ENCODE results near the gene FEM1C. TPM values are rescaled to one million over a fixed set of nuclear protein-coding genes. Genes with fewer than 3 reads are reported as not detected.
A peak's percentile ranks its signal among the peaks of the same experiment; 100 is the strongest.

FEM1C gene
- total RNA-seq, 1 experiment from 2014 or later = 16.8 TPM

GRCh38 chr5:115542651-115543364 is 1.8 kb downstream of the FEM1C start:
- peak overlapping the region; percentile 94 for H3K9ac ChIP-seq (ENCODE audit: low read length)
- H3K36me3 ChIP-seq (ENCODE audit: insufficient read depth, low read length) = peaks cover 54% of the 10 kb centered on the region
- H3K4me1 ChIP-seq (ENCODE audit: low read length) = peaks cover 55% of the 10 kb centered on the region
- H3K79me2 ChIP-seq (ENCODE audit: low read length) = peaks cover 66% of the 10 kb centered on the region
- H3K9me3 ChIP-seq (ENCODE audit: low read length) = peaks cover 7% of the 10 kb centered on the region
- DNase-seq = no peak
- H2AFZ ChIP-seq (ENCODE audit: low read length) = no peak overlapping the region
- H4K20me1 ChIP-seq (ENCODE audit: insufficient read depth, low read depth, low read length) = peaks cover 22% of the 10 kb centered on the region
- no peaks in the 10 kb centered on the region for H3K27me3 ChIP-seq (ENCODE audit: low read length)
- no peak overlapping the region for H3K27ac ChIP-seq (ENCODE audit: low read length)
- H3K4me2 ChIP-seq (ENCODE audit: low read depth, low read length, poor library complexity, severe bottlenecking) = peak overlapping the region; percentile 80
- peak overlapping the region; percentile 92 for H3K4me3 ChIP-seq (ENCODE audit: low read length)
- no peaks in the 10 kb centered on the region for H3K9me2 ChIP-seq (replicated peaks; ENCODE audit: insufficient read depth, low read length)

GRCh38 chr5:115542086-115542485 is 2.5 kb downstream of the FEM1C start:
- H4K20me1 ChIP-seq (ENCODE audit: insufficient read depth, low read depth, low read length) = peaks cover 22% of the 10 kb centered on the region
- H3K4me1 ChIP-seq (ENCODE audit: low read length) = peaks cover 57% of the 10 kb centered on the region
- no peaks in the 10 kb centered on the region for H3K9me2 ChIP-seq (replicated peaks; ENCODE audit: insufficient read depth, low read length)
- H3K27me3 ChIP-seq (ENCODE audit: low read length) = no peaks in the 10 kb centered on the region
- DNase-seq = no peak
- H3K4me3 ChIP-seq (ENCODE audit: low read length) = peak overlapping the region; percentile 92
- peaks cover 7% of the 10 kb centered on the region for H3K9me3 ChIP-seq (ENCODE audit: low read length)
- H3K9ac ChIP-seq (ENCODE audit: low read length) = peak overlapping the region; percentile 94
- no peak overlapping the region for H3K27ac ChIP-seq (ENCODE audit: low read length)
- H3K36me3 ChIP-seq (ENCODE audit: insufficient read depth, low read length) = peaks cover 59% of the 10 kb centered on the region
- no peak overlapping the region for H2AFZ ChIP-seq (ENCODE audit: low read length)
- peak overlapping the region; percentile 80 for H3K4me2 ChIP-seq (ENCODE audit: low read depth, low read length, poor library complexity, severe bottlenecking)
- peaks cover 73% of the 10 kb centered on the region for H3K79me2 ChIP-seq (ENCODE audit: low read length)

- H3K27ac ChIP-seq (ENCODE audit: low read length) = no peak overlapping the region
- no peaks in the 10 kb centered on the region for H3K9me2 ChIP-seq (replicated peaks; ENCODE audit: insufficient read depth, low read length)
- H3K4me2 ChIP-seq (ENCODE audit: low read depth, low read length, poor library complexity, severe bottlenecking) = peak overlapping the region; percentile 80
- no peak for DNase-seq
- H4K20me1 ChIP-seq (ENCODE audit: insufficient read depth, low read depth, low read length) = peaks cover 22% of the 10 kb centered on the region
- H3K4me3 ChIP-seq (ENCODE audit: low read length) = peak overlapping the region; percentile 92
- peaks cover 7% of the 10 kb centered on the region for H3K9me3 ChIP-seq (ENCODE audit: low read length)
- no peak overlapping the region for H2AFZ ChIP-seq (ENCODE audit: low read length)
- H3K79me2 ChIP-seq (ENCODE audit: low read length) = peaks cover 78% of the 10 kb centered on the region
- H3K4me1 ChIP-seq (ENCODE audit: low read length) = peaks cover 57% of the 10 kb centered on the region
- no peaks in the 10 kb centered on the region for H3K27me3 ChIP-seq (ENCODE audit: low read length)
- peaks cover 64% of the 10 kb centered on the region for H3K36me3 ChIP-seq (ENCODE audit: insufficient read depth, low read length)
- H3K9ac ChIP-seq (ENCODE audit: low read length) = peak overlapping the region; percentile 94
Measured at GRCh38 chr5:115541611-115542010, 3.0 kb downstream of the FEM1C start.

GRCh38 chr5:115535479-115536035 is 9.0 kb downstream of the FEM1C start:
- peaks cover 62% of the 10 kb centered on the region for H3K36me3 ChIP-seq (ENCODE audit: insufficient read depth, low read length)
- no peak overlapping the region for H3K9ac ChIP-seq (ENCODE audit: low read length)
- no peak overlapping the region for H3K4me3 ChIP-seq (ENCODE audit: low read length)
- no peak overlapping the region for H3K4me2 ChIP-seq (ENCODE audit: low read depth, low read length, poor library complexity, severe bottlenecking)
- H3K27me3 ChIP-seq (ENCODE audit: low read length) = no peaks in the 10 kb centered on the region
- H3K4me1 ChIP-seq (ENCODE audit: low read length) = peaks cover 52% of the 10 kb centered on the region
- H3K27ac ChIP-seq (ENCODE audit: low read length) = no peak overlapping the region
- H3K9me2 ChIP-seq (replicated peaks; ENCODE audit: insufficient read depth, low read length) = no peaks in the 10 kb centered on the region
- peaks cover 100% of the 10 kb centered on the region for H3K79me2 ChIP-seq (ENCODE audit: low read length)
- DNase-seq = no peak
- H3K9me3 ChIP-seq (ENCODE audit: low read length) = no peaks in the 10 kb centered on the region
- H2AFZ ChIP-seq (ENCODE audit: low read length) = no peak overlapping the region
- no peaks in the 10 kb centered on the region; the same call in 1 of the 2 replicates for H4K20me1 ChIP-seq (ENCODE audit: insufficient read depth, low read depth, low read length)

GRCh38 chr5:115532517-115532916 is 12.1 kb downstream of the FEM1C start:
- Histone ChIP-seq H2AFZ (ENCODE audit: low read length) (no peak overlapping the region), H4K20me1 (ENCODE audit: insufficient read depth, low read depth, low read length) (no peaks in the 10 kb centered on the region; the same call in 1 of the 2 replicates), H3K4me1 (ENCODE audit: low read length) (peaks cover 28% of the 10 kb centered on the region), H3K27ac (ENCODE audit: low read length) (no peak overlapping the region), H3K4me2 (ENCODE audit: low read depth, low read length, poor library complexity, severe bottlenecking) (no peak overlapping the region), H3K36me3 (ENCODE audit: insufficient read depth, low read length) (peaks cover 33% of the 10 kb centered on the region), H3K27me3 (ENCODE audit: low read length) (no peaks in the 10 kb centered on the region), H3K9me3 (ENCODE audit: low read length) (no peaks in the 10 kb centered on the region), H3K4me3 (ENCODE audit: low read length) (no peak overlapping the region), H3K9me2 (replicated peaks; ENCODE audit: insufficient read depth, low read length) (no peaks in the 10 kb centered on the region), H3K79me2 (ENCODE audit: low read length) (peaks cover 99% of the 10 kb centered on the region), H3K9ac (ENCODE audit: low read length) (no peak overlapping the region)
- DNase-seq = no peak

- H3K9ac ChIP-seq (ENCODE audit: low read length) = no peak overlapping the region
- H3K9me3 ChIP-seq (ENCODE audit: low read length) = no peaks in the 10 kb centered on the region
- H3K27me3 ChIP-seq (ENCODE audit: low read length) = no peaks in the 10 kb centered on the region
- no peak overlapping the region for H3K4me3 ChIP-seq (ENCODE audit: low read length)
- DNase-seq = no peak
- H3K4me2 ChIP-seq (ENCODE audit: low read depth, low read length, poor library complexity, severe bottlenecking) = no peak overlapping the region
- H3K27ac ChIP-seq (ENCODE audit: low read length) = no peak overlapping the region
- H3K79me2 ChIP-seq (ENCODE audit: low read length) = peaks cover 99% of the 10 kb centered on the region
- no peak overlapping the region for H2AFZ ChIP-seq (ENCODE audit: low read length)
- H4K20me1 ChIP-seq (ENCODE audit: insufficient read depth, low read depth, low read length) = peaks cover 3% of the 10 kb centered on the region; the same call in 1 of the 2 replicates
- H3K4me1 ChIP-seq (ENCODE audit: low read length) = peaks cover 28% of the 10 kb centered on the region
- no peaks in the 10 kb centered on the region for H3K9me2 ChIP-seq (replicated peaks; ENCODE audit: insufficient read depth, low read length)
- peaks cover 27% of the 10 kb centered on the region for H3K36me3 ChIP-seq (ENCODE audit: insufficient read depth, low read length)
Measured at GRCh38 chr5:115531787-115532367, 12.7 kb downstream of the FEM1C start.

GRCh38 chr5:115531380-115531779 is 13.2 kb downstream of the FEM1C start:
- Histone ChIP-seq H3K27me3 (ENCODE audit: low read length) (no peaks in the 10 kb centered on the region), H2AFZ (ENCODE audit: low read length) (no peak overlapping the region), H3K27ac (ENCODE audit: low read length) (no peak overlapping the region), H3K36me3 (ENCODE audit: insufficient read depth, low read length) (peaks cover 22% of the 10 kb centered on the region), H3K9me3 (ENCODE audit: low read length) (no peaks in the 10 kb centered on the region), H4K20me1 (ENCODE audit: insufficient read depth, low read depth, low read length) (peaks cover 3% of the 10 kb centered on the region; the same call in 1 of the 2 replicates), H3K9me2 (replicated peaks; ENCODE audit: insufficient read depth, low read length) (no peaks in the 10 kb centered on the region), H3K4me1 (ENCODE audit: low read length) (peaks cover 28% of the 10 kb centered on the region), H3K9ac (ENCODE audit: low read length) (no peak overlapping the region), H3K4me3 (ENCODE audit: low read length) (no peak overlapping the region), H3K79me2 (ENCODE audit: low read length) (peaks cover 99% of the 10 kb centered on the region), H3K4me2 (ENCODE audit: low read depth, low read length, poor library complexity, severe bottlenecking) (no peak overlapping the region)
- DNase-seq = no peak

- Histone ChIP-seq H3K4me3 (ENCODE audit: low read length) (no peak overlapping the region), H3K4me1 (ENCODE audit: low read length) (peaks cover 28% of the 10 kb centered on the region), H3K27me3 (ENCODE audit: low read length) (no peaks in the 10 kb centered on the region), H3K9me2 (replicated peaks; ENCODE audit: insufficient read depth, low read length) (no peaks in the 10 kb centered on the region), H4K20me1 (ENCODE audit: insufficient read depth, low read depth, low read length) (peaks cover 3% of the 10 kb centered on the region; the same call in 1 of the 2 replicates), H3K9ac (ENCODE audit: low read length) (no peak overlapping the region), H3K27ac (ENCODE audit: low read length) (no peak overlapping the region), H2AFZ (ENCODE audit: low read length) (no peak overlapping the region), H3K4me2 (ENCODE audit: low read depth, low read length, poor library complexity, severe bottlenecking) (no peak overlapping the region), H3K36me3 (ENCODE audit: insufficient read depth, low read length) (peaks cover 19% of the 10 kb centered on the region), H3K9me3 (ENCODE audit: low read length) (no peaks in the 10 kb centered on the region), H3K79me2 (ENCODE audit: low read length) (peaks cover 98% of the 10 kb centered on the region)
- DNase-seq = no peak
Measured at GRCh38 chr5:115530426-115530825, 14.1 kb downstream of the FEM1C start.
